HG02852 (cell line): ENCODE measurements around the gene C1orf167.
A peak's percentile ranks its signal among the peaks of the same experiment; 100 is the strongest.

Experiments
- ATAC-seq: cut with Tn5 transposase; IDR thresholded peaks from one replicate; pipeline ENCODE4 v1.9.1; 2021; ENCODE audit warnings: mild to moderate bottlenecking, moderate library complexity; ENCODE audit not compliant: unreplicated experiment

Gene C1orf167

GRCh38 chr1:11782127-11782708 is 20.2 kb downstream of the C1orf167 start:
- no peak for ATAC-seq

GRCh38 chr1:11783556-11783955 is 21.6 kb downstream of the C1orf167 start:
- no peak for ATAC-seq

DNA sequence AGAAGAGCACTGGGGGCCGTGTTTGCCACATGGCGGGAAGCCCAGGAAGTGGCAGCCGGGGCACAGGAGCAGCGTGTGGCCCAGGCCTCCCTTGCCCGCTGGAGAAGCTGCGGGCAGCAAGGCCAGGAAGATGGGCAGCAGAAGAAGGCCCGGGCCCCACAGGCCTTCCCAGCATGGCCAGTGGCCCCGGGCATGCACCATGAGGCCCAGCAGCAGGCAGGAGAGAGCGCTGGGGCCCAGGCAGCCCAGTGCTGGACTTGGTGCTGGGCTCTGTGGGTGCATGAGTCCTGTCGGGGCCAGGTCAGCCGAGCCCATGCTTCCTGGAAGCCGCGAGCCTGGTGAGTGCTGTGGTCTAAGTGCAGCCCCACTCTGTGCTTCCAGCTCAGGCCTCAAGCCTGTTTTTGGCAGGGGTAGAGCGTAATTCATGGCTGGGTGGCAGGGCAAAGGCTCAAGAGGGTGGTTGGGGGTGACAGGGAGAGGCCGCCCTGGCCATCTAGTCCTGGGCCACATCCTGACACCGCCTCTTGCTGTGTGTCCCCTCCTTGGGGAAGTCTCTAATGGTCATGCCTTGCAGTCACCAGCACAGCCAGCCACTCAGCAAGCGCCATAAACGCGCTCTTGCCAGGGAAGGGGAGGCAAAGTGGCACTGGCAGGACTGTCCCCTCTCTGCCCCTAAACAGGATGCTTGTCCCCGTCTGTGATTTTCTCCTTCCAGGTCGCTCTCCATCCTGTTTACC is 22.4 kb downstream of the C1orf167 start:
- ATAC-seq = no peak

- ATAC-seq = peak; percentile 64
Measured at GRCh38 chr1:11784993-11785769, 23.2 kb downstream of the C1orf167 start.

- ATAC-seq = no peak
Measured at GRCh38 chr1:11786168-11786567, 24.2 kb downstream of the C1orf167 start.

GRCh38 chr1:11787251-11787803 is 25.3 kb downstream of the C1orf167 start:
- ATAC-seq = no peak

GRCh38 chr1:11787804-11788436 is 25.9 kb downstream of the C1orf167 start:
- no peak for ATAC-seq

DNA sequence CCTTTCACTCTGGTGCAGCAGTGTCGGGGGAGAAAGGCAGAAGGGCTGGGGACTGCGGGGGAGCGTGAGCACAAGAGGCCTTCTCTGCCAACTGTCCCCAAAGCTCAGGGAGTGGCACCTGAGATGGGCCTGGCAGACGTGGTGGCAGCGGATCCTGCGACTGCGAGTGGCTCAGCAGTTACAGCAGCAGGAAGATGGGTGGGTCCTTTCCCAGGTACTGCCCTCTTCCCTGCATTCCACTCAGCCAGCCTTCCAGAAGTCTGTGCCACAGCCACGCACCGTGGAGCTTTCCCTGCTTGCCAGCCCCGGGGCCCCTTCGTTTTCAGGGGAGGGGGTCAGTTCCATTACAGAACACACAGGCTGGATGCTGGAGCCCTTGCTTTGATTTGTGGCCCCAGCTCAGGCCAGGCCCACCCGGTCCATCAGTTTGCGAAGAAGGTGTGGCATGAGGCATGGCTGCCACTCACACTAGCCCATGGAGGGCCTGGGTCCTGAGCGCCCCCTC is 26.6 kb downstream of the C1orf167 start:
- ATAC-seq = no peak

- ATAC-seq = no peak
Measured at GRCh38 chr1:11789126-11790067, 27.4 kb downstream of the C1orf167 start.

DNA sequence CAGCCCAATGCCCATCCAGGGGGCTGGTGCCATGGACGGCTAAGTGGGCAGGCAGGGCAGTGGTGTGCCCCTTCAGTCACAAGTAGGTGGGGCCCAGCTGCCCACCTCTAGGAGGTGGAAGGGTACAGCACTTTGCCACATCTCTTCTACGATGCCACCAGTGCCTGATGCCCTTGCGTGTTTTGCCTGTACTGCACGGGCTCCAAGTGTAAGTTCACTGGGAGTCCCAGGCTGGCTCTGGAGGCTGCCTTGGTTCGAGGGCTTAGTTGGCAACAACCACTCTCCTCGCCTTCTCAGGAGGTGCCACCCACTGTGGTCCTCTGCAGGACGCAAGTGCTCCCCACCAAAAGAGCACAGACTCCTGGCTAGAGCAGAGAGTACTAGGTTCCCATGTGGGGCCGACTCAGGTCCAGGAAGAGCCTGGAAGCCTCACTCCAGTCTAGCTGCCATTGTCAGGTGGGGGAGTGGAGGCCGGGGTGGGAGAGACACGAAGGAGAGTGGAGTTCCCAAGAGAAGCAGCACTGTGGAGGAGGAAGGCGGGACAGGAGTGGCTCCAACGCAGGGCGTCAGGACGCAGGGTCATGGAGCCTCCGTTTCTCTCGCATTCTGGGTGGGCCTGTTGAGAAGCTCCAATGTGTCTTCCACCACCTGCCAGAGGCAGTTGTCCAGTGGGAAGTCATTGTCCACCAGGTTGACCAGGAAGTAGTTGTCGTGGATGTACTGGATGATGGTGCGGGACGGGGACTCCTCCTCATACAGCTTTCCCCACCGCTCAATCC is 28.3 kb downstream of the C1orf167 start:
- ATAC-seq = no peak

- ATAC-seq = no peak
Measured at GRCh38 chr1:11790880-11791715, 29.1 kb downstream of the C1orf167 start.

DNA sequence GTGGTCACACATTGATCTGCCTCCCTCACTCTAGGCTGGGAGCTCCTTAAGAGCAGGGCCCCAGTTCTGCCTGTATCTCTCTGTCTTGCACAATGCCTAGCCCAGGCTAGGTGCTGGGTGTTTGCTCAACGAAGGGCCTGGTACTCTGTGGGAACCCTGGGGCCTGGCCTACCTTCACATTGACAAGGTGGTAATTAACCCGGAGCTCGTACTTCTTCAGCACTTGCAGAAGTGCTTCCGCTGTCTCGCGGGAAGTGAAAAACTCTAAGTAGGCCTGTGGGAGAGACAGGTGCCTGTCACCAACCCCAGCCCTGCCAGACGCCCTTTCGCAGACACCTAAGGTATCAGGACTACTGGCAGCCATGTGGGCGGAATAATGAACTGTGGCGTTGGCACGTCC is 30.1 kb downstream of the C1orf167 start:
- no peak for ATAC-seq

DNA sequence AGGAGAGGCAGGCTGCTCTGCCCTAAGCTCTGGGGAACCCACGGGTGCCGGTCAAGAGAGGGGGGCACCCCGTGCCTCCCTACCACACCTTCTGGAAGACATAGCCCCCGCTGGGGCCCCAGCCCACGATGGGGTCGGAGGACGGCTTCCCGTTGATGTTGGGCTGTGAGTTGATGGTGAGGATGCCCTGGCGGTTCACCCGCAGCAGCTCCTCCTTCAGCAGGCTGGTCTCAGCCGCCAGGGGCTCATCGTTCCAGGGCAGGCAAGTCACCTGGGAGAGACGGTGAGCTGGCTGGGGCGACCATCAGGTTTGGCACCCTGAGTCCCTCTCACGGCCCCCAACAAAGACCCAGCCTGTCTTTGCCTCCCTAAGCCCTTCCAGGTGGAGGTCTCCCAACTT is 31.8 kb downstream of the C1orf167 start:
- no peak for ATAC-seq

DNA sequence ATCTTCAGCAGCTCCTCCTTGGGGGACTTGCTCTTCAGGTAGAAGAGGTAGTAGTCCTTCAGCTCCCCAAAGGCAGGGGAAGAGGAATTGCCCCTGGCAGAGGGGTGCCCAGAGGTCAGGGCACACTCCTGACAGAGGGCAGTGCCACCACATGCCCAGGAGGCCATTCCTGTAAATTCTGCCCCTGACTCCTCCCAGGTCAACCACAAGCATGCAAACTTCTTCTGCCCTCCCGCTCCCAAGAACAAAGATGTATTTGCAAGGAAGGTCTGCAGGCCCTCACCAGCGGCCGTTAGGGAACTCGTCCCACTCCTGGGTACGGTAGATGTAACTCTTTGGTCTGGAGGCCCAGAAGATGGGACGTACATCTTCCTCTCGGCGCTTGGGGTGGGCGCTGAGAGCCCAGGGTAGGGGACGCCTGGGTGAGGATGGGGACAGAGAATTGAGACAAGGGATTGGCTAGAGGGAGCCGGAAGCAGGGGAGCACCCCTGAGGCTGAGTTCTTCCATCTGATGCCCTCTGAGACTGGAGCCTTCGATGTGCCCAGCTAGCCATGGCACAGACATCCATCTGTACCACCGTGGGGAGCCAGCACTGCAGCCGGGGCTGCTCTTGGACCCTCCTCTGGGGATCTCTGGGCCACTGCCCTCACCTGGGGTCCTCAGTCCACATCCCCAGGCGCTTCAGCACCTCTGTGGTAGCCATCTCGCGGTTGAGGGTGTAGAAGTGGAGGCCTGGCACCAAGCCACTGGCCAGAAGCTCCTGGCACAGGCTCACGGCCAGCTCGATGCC is 32.6 kb downstream of the C1orf167 start:
- ATAC-seq = no peak

DNA sequence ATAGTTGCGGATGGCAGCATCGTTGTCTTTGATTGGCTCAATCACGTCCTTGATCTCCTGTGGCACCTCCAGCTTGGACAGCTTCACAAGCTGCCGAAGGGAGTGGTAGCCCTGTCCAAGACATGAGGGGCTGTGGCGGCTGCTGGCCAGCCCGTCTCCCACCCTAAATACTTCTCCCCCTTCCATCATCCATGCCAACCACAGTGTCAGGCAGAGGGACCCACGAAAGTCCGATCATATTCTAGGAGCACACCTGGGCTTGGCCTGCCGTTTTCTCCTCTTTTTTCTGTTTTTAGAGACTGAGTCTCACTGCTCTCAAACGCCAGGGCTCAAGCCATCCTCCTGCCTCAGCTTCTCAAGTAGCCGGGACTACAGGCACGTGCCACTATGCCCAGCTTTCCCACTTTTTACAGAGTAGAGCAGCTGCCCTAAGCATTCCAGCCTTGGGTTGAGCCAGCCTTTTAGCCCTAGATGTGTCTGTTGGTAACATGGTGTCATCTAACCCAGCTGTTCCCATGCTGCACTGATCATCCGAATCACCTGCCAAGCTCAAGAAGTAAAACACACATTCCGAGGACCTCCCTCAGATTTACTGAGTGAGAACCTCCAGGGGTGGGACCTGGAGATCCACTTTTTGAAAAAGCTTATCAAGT is 33.4 kb downstream of the C1orf167 start:
- no peak for ATAC-seq

- ATAC-seq = no peak
Measured at GRCh38 chr1:11796036-11796828, 34.2 kb downstream of the C1orf167 start.
